B cell (primary cell): ENCODE results near the gene CPLANE2.
"Not testable (repeated sequence)": the region's sequence is repeated elsewhere in the genome, so short reads cannot be mapped to it uniquely, and the experiment has no call there.

Source experiments
- CTCF ChIP-seq: fragments of 200-600 bp; IDR thresholded peaks from one replicate; pipeline ENCODE4 v1.8.0; 2022; ENCODE audit warnings: antibody characterized with exemption, mild to moderate bottlenecking
- EZH2 ChIP-seq: IDR thresholded peaks from 2 replicates; pipeline ENCODE4 v1.6.1; 2012; ENCODE audit warnings: borderline replicate concordance, low read depth, mild to moderate bottlenecking, moderate library complexity, low read length; ENCODE audit not compliant: insufficient read depth, poor library complexity, severe bottlenecking

DNA sequence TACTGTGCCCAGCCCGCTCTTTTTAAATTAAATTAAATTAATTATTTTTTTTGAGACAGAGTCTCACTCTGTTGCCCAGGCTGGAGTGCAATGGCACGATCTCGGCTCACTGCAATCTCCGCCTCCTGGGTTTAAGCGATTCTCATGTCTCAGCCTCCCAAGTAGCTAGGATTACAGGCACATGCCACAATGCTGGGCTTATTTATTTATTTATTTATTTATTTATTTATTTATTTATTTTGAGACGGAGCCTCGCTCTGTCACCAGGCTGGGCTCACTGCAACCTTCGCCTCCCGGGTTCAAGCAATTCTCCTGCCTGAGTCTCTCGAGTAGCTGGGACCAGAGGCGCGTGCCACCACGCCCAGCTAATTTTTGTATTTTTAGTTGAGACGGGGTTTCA, 14.3 kb downstream of the CPLANE2 start:
- TF ChIP-seq CTCF, EZH2: not testable (repeated sequence)
